IMR-90 (cell line): Measurements from ENCODE around the gene PCSK2. TPM values are rescaled to one million over a fixed set of nuclear protein-coding genes. Genes with fewer than 3 reads are reported as not detected.

ENCODE experiments used
- ATAC-seq: fragments of 200-7000 bp; cut with Tn5 transposase; 2 replicates; pipeline ENCODE4 v1.9.1; 2020; ENCODE audit warnings: low read depth, mild to moderate bottlenecking, moderate library complexity
- BruUV-seq: library from RNA; stranded (reverse); fragments of 400-500 nt; replicated peaks from 2 replicates; lab custom pipeline; 2021; lab: Mats Ljungman, UMichigan
- CTCF ChIA-PET: fragments of 300-600 bp; formaldehyde crosslinking; extraction: SDS; loops from one replicate; lab custom pipeline; 2021; ENCODE audit warnings: antibody characterized with exemption; lab: Yijun Ruan, JAX
- POLR2A ChIA-PET: fragments of 300-600 bp; sonication (Branson Sonifier 250); formaldehyde crosslinking; loops from one replicate; lab custom pipeline; 2022; ENCODE audit warnings: antibody characterized with exemption; ENCODE audit not compliant: unreplicated experiment; lab: Charles Lee
- DNase-seq: peaks from one replicate; pipeline ENCODE4 v3.0.0; 2013
- H2AFZ ChIP-seq: replicated peaks from 2 replicates; pipeline ENCODE3; 2013; ENCODE audit warnings: low read length, mild to moderate bottlenecking; ENCODE audit not compliant: poor library complexity
- H2AK5ac ChIP-seq: 2 replicates; pipeline ENCODE4 v1.6.1; 2013; ENCODE audit warnings: low read depth, low read length, inconsistent platforms
- H2AK9ac ChIP-seq: replicated peaks from 2 replicates; pipeline ENCODE3; 2013; ENCODE audit warnings: mild to moderate bottlenecking, low read depth, low read length, moderate library complexity; ENCODE audit not compliant: poor library complexity
- H2BK120ac ChIP-seq: 2 replicates; pipeline ENCODE4 v1.6.1; 2013; ENCODE audit warnings: low read depth, low read length, inconsistent platforms
- H2BK15ac ChIP-seq: 3 replicates; pipeline ENCODE4 v1.6.1; 2013; ENCODE audit warnings: low read depth, low read length, inconsistent platforms
- H2BK20ac ChIP-seq: 2 replicates; pipeline ENCODE4 v1.6.1; 2013; ENCODE audit warnings: low read depth, mild to moderate bottlenecking, inconsistent platforms, low read length, moderate library complexity
- H2BK5ac ChIP-seq: 2 replicates; pipeline ENCODE4 v1.6.1; 2013; ENCODE audit warnings: mild to moderate bottlenecking, low read depth, low read length, inconsistent platforms; ENCODE audit not compliant: poor library complexity, severe bottlenecking
- H3K14ac ChIP-seq: replicated peaks from 2 replicates; pipeline ENCODE4 v1.6.1; 2013; ENCODE audit warnings: low read depth, low read length, inconsistent platforms
- H3K18ac ChIP-seq: 2 replicates; pipeline ENCODE4 v1.6.1; 2013; ENCODE audit warnings: low read depth, low read length, control low read depth
- H3K23ac ChIP-seq: 2 replicates; pipeline ENCODE4 v1.6.1; 2013; ENCODE audit warnings: low read depth, low read length, inconsistent platforms
- H3K27ac ChIP-seq: 2 replicates; pipeline ENCODE4 v1.5.1; 2013; ENCODE audit warnings: mild to moderate bottlenecking, control low read depth, low read length; ENCODE audit not compliant: insufficient read depth
- H3K27me3 ChIP-seq: 2 replicates; pipeline ENCODE4 v1.6.1; 2013; ENCODE audit warnings: low read length; ENCODE audit not compliant: control insufficient read depth, insufficient read depth
- H3K36me3 ChIP-seq: 2 replicates; pipeline ENCODE4 v1.6.1; 2013; ENCODE audit warnings: low read length, mixed read lengths; ENCODE audit not compliant: control insufficient read depth, insufficient read depth
- H3K4ac ChIP-seq: 2 replicates; pipeline ENCODE4 v1.6.1; 2013; ENCODE audit warnings: low read depth, low read length, inconsistent platforms
- H3K4me1 ChIP-seq: 2 replicates; pipeline ENCODE4 v1.6.1; 2013; ENCODE audit warnings: low read length, mixed read lengths; ENCODE audit not compliant: control insufficient read depth, insufficient read depth
- H3K4me2 ChIP-seq: 2 replicates; pipeline ENCODE4 v1.6.1; 2013; ENCODE audit warnings: low read depth, mild to moderate bottlenecking, control low read depth, low read length, moderate library complexity
- H3K4me3 ChIP-seq: 2 replicates; pipeline ENCODE4 v1.5.1; 2013; ENCODE audit warnings: low read depth, mild to moderate bottlenecking, control low read depth, low read length, moderate library complexity; ENCODE audit not compliant: insufficient read depth
- H3K56ac ChIP-seq: 2 replicates; pipeline ENCODE4 v1.6.1; 2013; ENCODE audit warnings: low read length, inconsistent platforms; ENCODE audit not compliant: insufficient read depth; ENCODE audit errors: extremely low read depth
- H3K79me1 ChIP-seq, 2 experiments: 2 replicates each; pipeline ENCODE4 v1.6.1; 2013; ENCODE audit warnings: low read length in 2 of 2, inconsistent platforms in 1 of 2, low read depth in 1 of 2
- H3K9ac ChIP-seq: 2 replicates; pipeline ENCODE4 v1.6.1; 2013; ENCODE audit warnings: low read depth, low read length, control low read depth
- H3K9me1 ChIP-seq: 2 replicates; pipeline ENCODE4 v1.6.1; 2013; ENCODE audit warnings: low read length, inconsistent platforms; ENCODE audit not compliant: insufficient read depth
- H3K9me3 ChIP-seq: 2 replicates; pipeline ENCODE4 v1.6.1; 2013; ENCODE audit warnings: low read length; ENCODE audit not compliant: control insufficient read depth, insufficient read depth
- H4K20me1 ChIP-seq: 2 replicates; pipeline ENCODE4 v1.6.1; 2013; ENCODE audit warnings: low read length, inconsistent platforms; ENCODE audit not compliant: insufficient read depth
- H4K5ac ChIP-seq: 2 replicates; pipeline ENCODE4 v1.6.1; 2013; ENCODE audit warnings: mild to moderate bottlenecking, low read depth, low read length, control low read depth
- H4K8ac ChIP-seq, 2 experiments: 2 replicates each; pipeline ENCODE4 v1.6.1; 2013; ENCODE audit warnings: low read depth in 2 of 2, low read length in 2 of 2, control low read depth in 1 of 2, inconsistent platforms in 1 of 2
- H4K91ac ChIP-seq: 2 replicates; pipeline ENCODE4 v1.6.1; 2013; ENCODE audit warnings: low read depth, low read length, inconsistent platforms; ENCODE audit not compliant: insufficient read depth
- CEBPB ChIP-seq: IDR thresholded peaks from 2 replicates; pipeline ENCODE4 v1.6.1; 2012; ENCODE audit warnings: low read depth, low read length, improper control_type of control experiment
- MXI1 ChIP-seq: IDR thresholded peaks from 2 replicates; pipeline ENCODE4 v1.6.1; 2012; ENCODE audit warnings: low read depth, mild to moderate bottlenecking, low read length, moderate library complexity, borderline replicate concordance
- WGBS, 2 experiments: methylation state at CpG; one replicate each; pipeline versions ENCODE4 v1.1.5 to v1.1.7; 2013; ENCODE audit warnings: missing lambda C conversion rate in 2 of 2; ENCODE audit not compliant: insufficient read length in 1 of 2; ENCODE audit errors: extremely low coverage in 2 of 2; 5-methylcytosine and 5-hydroxymethylcytosine counted together
- dilution Hi-C: fragments of 300-500 bp; cut with HindIII; formaldehyde crosslinking; loops from one replicate; pipeline ENCODE4 v1.14.3; 2018; ENCODE audit warnings: low sequenced_read_pairs; ENCODE audit not compliant: unreplicated experiment
- in situ Hi-C: fragments of 300-500 bp; cut with MboI; formaldehyde crosslinking; loops from 3 replicates; pipeline ENCODE4 v1.14.3; 2019; ENCODE audit warnings: low sequenced_read_pairs, inconsistent platforms, mixed read lengths
- intact Hi-C: fragments of 100-400 bp; cut with micrococcal nuclease; formaldehyde crosslinking; loops from 2 replicates; pipeline ENCODE4 v1.10.0; 2022
- polyA plus RNA-seq, 3 experiments: library from polyadenylated mRNA; depleted of rRNA; stranded (reverse); fragments of >200 nt; gene quantifications; 2 replicates each; pipeline ENCODE4 v1.2.3, GENCODE V29; 2012; ENCODE audit warnings: low replicate concordance in 1 of 3
- total RNA-seq: library from RNA; depleted of rRNA; stranded (reverse); fragments of >200 nt; gene quantifications from 2 replicates; pipeline ENCODE4 v1.2.3, GENCODE V29; 2012

Gene PCSK2
- total and polyA plus RNA-seq, 2 of the 4 experiments (the other 2 are of a cell fraction): not detected

DNA sequence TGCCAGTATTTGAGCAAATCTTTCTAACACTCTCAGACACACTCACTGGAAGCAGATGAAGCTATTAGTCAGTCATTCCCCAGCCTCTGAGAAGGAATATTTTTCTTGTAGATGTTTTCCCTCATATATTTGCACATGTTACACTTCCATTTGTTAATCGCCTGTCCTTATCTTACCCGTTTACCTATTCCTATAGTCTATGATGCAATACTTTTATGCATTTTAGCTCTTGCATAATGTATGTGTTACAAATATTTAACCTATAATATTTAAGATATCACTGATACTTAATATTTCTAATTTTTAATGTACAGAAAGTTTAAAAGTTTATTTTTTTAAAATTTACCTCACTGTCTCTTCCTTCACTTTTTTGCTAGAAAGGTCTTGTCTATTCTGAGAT is 71.9 kb downstream of the PCSK2 start:
- no peaks in the 10 kb centered on the region for H3K4me1 ChIP-seq
- no peak overlapping the region for H3K9ac ChIP-seq
- H4K5ac ChIP-seq: no peak overlapping the region
- H3K27ac ChIP-seq: no peak overlapping the region
- H3K14ac ChIP-seq: no peak overlapping the region
- H2BK120ac ChIP-seq: no peak overlapping the region
- H3K4me2 ChIP-seq: no peak overlapping the region
- no peaks in the 10 kb centered on the region for H3K27me3 ChIP-seq
- no peak overlapping the region for H3K4ac ChIP-seq
- TF ChIP-seq CEBPB (peak; percentile 72), MXI1 (no peak)
- CTCF ChIA-PET: no interaction called here
- no peak overlapping the region for H2BK20ac ChIP-seq
- no TSS peak for BruUV-seq
- no peaks in the 10 kb centered on the region for H3K36me3 ChIP-seq
- H3K9me1 ChIP-seq: no peaks in the 10 kb centered on the region
- ATAC-seq (no peak), DNase-seq (no peak)
- H3K56ac ChIP-seq: no peak overlapping the region
- H2BK15ac ChIP-seq: no peak overlapping the region
- intact Hi-C loops (no loop called here), in situ Hi-C loops (no loop called here), dilution Hi-C loops (no loop called here)
- no CpG with 5 or more reads among the region's 2 CpGs for WGBS, 2 experiments
- no peak overlapping the region for H4K8ac ChIP-seq
- H3K18ac ChIP-seq: no peak overlapping the region
- H4K20me1 ChIP-seq: no peaks in the 10 kb centered on the region
- POLR2A ChIA-PET: no interaction called here
- no peak overlapping the region for H2AK5ac ChIP-seq
- no peak overlapping the region for H2BK5ac ChIP-seq
- H2AFZ ChIP-seq: no peak overlapping the region
- no peak overlapping the region for H2AK9ac ChIP-seq
- H3K79me1 ChIP-seq: no peaks in the 10 kb centered on the region
- no peaks in the 10 kb centered on the region for H3K9me3 ChIP-seq
- no peak overlapping the region for H4K91ac ChIP-seq
- H3K4me3 ChIP-seq: no peak overlapping the region
- H3K23ac ChIP-seq: no peak overlapping the region
